ENCODE measurements around the gene CHRND.
A peak's percentile ranks its signal among the peaks of the same experiment; 100 is the strongest.

The CHRND gene

GRCh38 chr2:232511336-232511890 is 14.5 kb upstream of the CHRND start:
- Histone ChIP-seq H3K27ac (ENCODE audit: low read depth, low read length) (no peak overlapping the region), H3K4me3 (ENCODE audit: low read length) (no peak overlapping the region), H3K4me1 (ENCODE audit: insufficient read depth, low read length) (no peaks in the 10 kb centered on the region), H3K27me3 (ENCODE audit: insufficient read depth, low read length) (peaks cover 18% of the 10 kb centered on the region), H3K9me3 (ENCODE audit: insufficient read depth, low read depth, low read length) (no peaks in the 10 kb centered on the region), H3K36me3 (ENCODE audit: insufficient read depth, low read length) (no peaks in the 10 kb centered on the region), H3K9ac (ENCODE audit: low read depth, low read length) (no peak overlapping the region)
- WGBS = 91% methylated on average over 11 of the region's 11 CpGs

- no peaks in the 10 kb centered on the region for H3K36me3 ChIP-seq (ENCODE audit: insufficient read depth, low read length)
- H3K27me3 ChIP-seq (ENCODE audit: insufficient read depth, low read length) = peaks cover 7% of the 10 kb centered on the region
- no peak overlapping the region for H3K27ac ChIP-seq (ENCODE audit: low read depth, low read length)
- no peaks in the 10 kb centered on the region for H3K9me3 ChIP-seq (ENCODE audit: insufficient read depth, low read depth, low read length)
- H3K4me1 ChIP-seq (ENCODE audit: insufficient read depth, low read length) = no peaks in the 10 kb centered on the region
- 84% methylated on average over 10 of the region's 10 CpGs for WGBS
- H3K4me3 ChIP-seq (ENCODE audit: low read length) = no peak overlapping the region
- no peak overlapping the region for H3K9ac ChIP-seq (ENCODE audit: low read depth, low read length)
Measured at GRCh38 chr2:232512602-232513001, 13.4 kb upstream of the CHRND start.

- WGBS = 91% methylated on average over 3 of the region's 5 CpGs
- Histone ChIP-seq H3K9ac (ENCODE audit: low read depth, low read length) (no peak overlapping the region), H3K36me3 (ENCODE audit: insufficient read depth, low read length) (no peaks in the 10 kb centered on the region), H3K4me1 (ENCODE audit: insufficient read depth, low read length) (no peaks in the 10 kb centered on the region), H3K27me3 (ENCODE audit: insufficient read depth, low read length) (peaks cover 5% of the 10 kb centered on the region), H3K27ac (ENCODE audit: low read depth, low read length) (no peak overlapping the region), H3K4me3 (ENCODE audit: low read length) (no peak overlapping the region), H3K9me3 (ENCODE audit: insufficient read depth, low read depth, low read length) (no peaks in the 10 kb centered on the region)
Measured at GRCh38 chr2:232513353-232513752, 12.6 kb upstream of the CHRND start.

GRCh38 chr2:232515639-232516038 is 10.3 kb upstream of the CHRND start:
- Histone ChIP-seq H3K4me3 (ENCODE audit: low read length) (no peak overlapping the region), H3K27ac (ENCODE audit: low read depth, low read length) (no peak overlapping the region), H3K27me3 (ENCODE audit: insufficient read depth, low read length) (peaks cover 23% of the 10 kb centered on the region), H3K4me1 (ENCODE audit: insufficient read depth, low read length) (no peaks in the 10 kb centered on the region), H3K36me3 (ENCODE audit: insufficient read depth, low read length) (no peaks in the 10 kb centered on the region), H3K9me3 (ENCODE audit: insufficient read depth, low read depth, low read length) (no peaks in the 10 kb centered on the region), H3K9ac (ENCODE audit: low read depth, low read length) (no peak overlapping the region)
- WGBS = 89% methylated on average over 7 of the region's 7 CpGs

- H3K9me3 ChIP-seq (ENCODE audit: insufficient read depth, low read depth, low read length) = no peaks in the 10 kb centered on the region
- H3K36me3 ChIP-seq (ENCODE audit: insufficient read depth, low read length) = no peaks in the 10 kb centered on the region
- H3K9ac ChIP-seq (ENCODE audit: low read depth, low read length) = no peak overlapping the region
- no peaks in the 10 kb centered on the region for H3K4me1 ChIP-seq (ENCODE audit: insufficient read depth, low read length)
- no peak overlapping the region for H3K4me3 ChIP-seq (ENCODE audit: low read length)
- H3K27ac ChIP-seq (ENCODE audit: low read depth, low read length) = no peak overlapping the region
- H3K27me3 ChIP-seq (ENCODE audit: insufficient read depth, low read length) = peaks cover 32% of the 10 kb centered on the region
- 83% methylated on average over 3 of the region's 3 CpGs for WGBS
Measured at GRCh38 chr2:232516551-232516950, 9.4 kb upstream of the CHRND start.

- no peak overlapping the region for H3K27ac ChIP-seq (ENCODE audit: low read depth, low read length)
- H3K9ac ChIP-seq (ENCODE audit: low read depth, low read length) = no peak overlapping the region
- 65% methylated on average over 6 of the region's 6 CpGs for WGBS
- H3K36me3 ChIP-seq (ENCODE audit: insufficient read depth, low read length) = no peaks in the 10 kb centered on the region
- peaks cover 55% of the 10 kb centered on the region for H3K27me3 ChIP-seq (ENCODE audit: insufficient read depth, low read length)
- H3K9me3 ChIP-seq (ENCODE audit: insufficient read depth, low read depth, low read length) = no peaks in the 10 kb centered on the region
- no peak overlapping the region for H3K4me3 ChIP-seq (ENCODE audit: low read length)
- no peaks in the 10 kb centered on the region for H3K4me1 ChIP-seq (ENCODE audit: insufficient read depth, low read length)
Measured at GRCh38 chr2:232518844-232519243, 7.1 kb upstream of the CHRND start.

GRCh38 chr2:232519581-232520438 is 6.2 kb upstream of the CHRND start, which contains the start of gene PRSS56:
Gene PRSS56, plus strand, starts transcription at chr2:232520388. Its CDS starts 211 bp downstream, at chr2:232520599.
- 49% methylated on average over 17 of the region's 19 CpGs for WGBS
- Histone ChIP-seq H3K36me3 (ENCODE audit: insufficient read depth, low read length) (no peaks in the 10 kb centered on the region), H3K4me1 (ENCODE audit: insufficient read depth, low read length) (peaks cover 3% of the 10 kb centered on the region), H3K4me3 (ENCODE audit: low read length) (no peak within 1 kb of the TSS), H3K27me3 (ENCODE audit: insufficient read depth, low read length) (peaks cover 64% of the 10 kb centered on the region), H3K27ac (ENCODE audit: low read depth, low read length) (no peak within 1 kb of the TSS), H3K9me3 (ENCODE audit: insufficient read depth, low read depth, low read length) (no peaks in the 10 kb centered on the region), H3K9ac (ENCODE audit: low read depth, low read length) (no peak within 1 kb of the TSS)

- WGBS = 81% methylated on average over 13 of the region's 15 CpGs
- Histone ChIP-seq H3K27me3 (ENCODE audit: insufficient read depth, low read length) (peaks cover 70% of the 10 kb centered on the region), H3K27ac (ENCODE audit: low read depth, low read length) (no peak overlapping the region)
Measured at GRCh38 chr2:232520489-232520888, 5.5 kb upstream of the CHRND start.

GRCh38 chr2:232521098-232521497 is 4.9 kb upstream of the CHRND start:
- no peak overlapping the region for H3K27ac ChIP-seq (ENCODE audit: low read depth, low read length)
- no peaks in the 10 kb centered on the region for H3K36me3 ChIP-seq (ENCODE audit: insufficient read depth, low read length)
- no peaks in the 10 kb centered on the region for H3K9me3 ChIP-seq (ENCODE audit: insufficient read depth, low read depth, low read length)
- H3K4me1 ChIP-seq (ENCODE audit: insufficient read depth, low read length) = peaks cover 3% of the 10 kb centered on the region
- no peak overlapping the region for H3K9ac ChIP-seq (ENCODE audit: low read depth, low read length)
- H3K27me3 ChIP-seq (ENCODE audit: insufficient read depth, low read length) = peaks cover 70% of the 10 kb centered on the region
- no peak overlapping the region for H3K4me3 ChIP-seq (ENCODE audit: low read length)
- WGBS = 89% methylated on average over 14 of the region's 14 CpGs

More at GRCh38 chr2:232520489-232520888, 5.5 kb upstream of the CHRND start:
- Histone ChIP-seq H3K4me1 (ENCODE audit: insufficient read depth, low read length) (peaks cover 3% of the 10 kb centered on the region), H3K9ac (ENCODE audit: low read depth, low read length) (no peak overlapping the region), H3K4me3 (ENCODE audit: low read length) (no peak overlapping the region), H3K9me3 (ENCODE audit: insufficient read depth, low read depth, low read length) (no peaks in the 10 kb centered on the region), H3K36me3 (ENCODE audit: insufficient read depth, low read length) (no peaks in the 10 kb centered on the region)

- 10% methylated on average over 66 of the region's 66 CpGs for WGBS
- H3K27ac ChIP-seq (ENCODE audit: low read depth, low read length) = no peak overlapping the region
- peak overlapping the region; percentile 37 for H3K4me3 ChIP-seq (ENCODE audit: low read length)
- no peak overlapping the region for H3K9ac ChIP-seq (ENCODE audit: low read depth, low read length)
- H3K4me1 ChIP-seq (ENCODE audit: insufficient read depth, low read length) = peaks cover 3% of the 10 kb centered on the region
- no peaks in the 10 kb centered on the region for H3K36me3 ChIP-seq (ENCODE audit: insufficient read depth, low read length)
- peaks cover 70% of the 10 kb centered on the region for H3K27me3 ChIP-seq (ENCODE audit: insufficient read depth, low read length)
- no peaks in the 10 kb centered on the region for H3K9me3 ChIP-seq (ENCODE audit: insufficient read depth, low read depth, low read length)
Measured at GRCh38 chr2:232521959-232522622, 3.9 kb upstream of the CHRND start.
